ENCODE measurements around the gene DEGS2.
"Not testable (repeated sequence)": the region's sequence is repeated elsewhere in the genome, so short reads cannot be mapped to it uniquely, and the experiment has no call there.

DEGS2 gene

DNA sequence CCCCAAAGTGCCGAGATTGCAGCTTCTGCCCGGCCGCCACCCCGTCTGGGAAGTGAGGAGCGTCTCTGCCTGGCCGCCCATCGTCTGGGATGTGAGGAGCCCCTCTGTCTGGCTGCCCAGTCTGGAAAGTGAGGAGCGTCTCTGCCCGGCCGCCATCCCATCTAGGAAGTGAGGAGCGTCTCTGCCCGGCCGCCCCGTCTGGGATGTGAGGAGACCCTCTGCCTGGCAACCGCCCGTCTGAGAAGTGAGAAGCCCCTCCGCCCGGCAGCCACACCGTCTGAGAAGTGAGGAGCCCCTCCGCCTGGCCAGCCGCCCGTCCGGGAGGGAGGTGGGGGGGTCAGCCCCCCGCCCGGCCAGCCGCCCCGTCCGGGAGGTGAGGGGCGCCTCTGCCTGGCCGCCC lies 21.2 kb upstream of the DEGS2 start:
- DNase-seq (ENCODE audit: low read depth in 2 of 2, low spot score in 1 of 2), result not testable (repeated sequence)

DNA sequence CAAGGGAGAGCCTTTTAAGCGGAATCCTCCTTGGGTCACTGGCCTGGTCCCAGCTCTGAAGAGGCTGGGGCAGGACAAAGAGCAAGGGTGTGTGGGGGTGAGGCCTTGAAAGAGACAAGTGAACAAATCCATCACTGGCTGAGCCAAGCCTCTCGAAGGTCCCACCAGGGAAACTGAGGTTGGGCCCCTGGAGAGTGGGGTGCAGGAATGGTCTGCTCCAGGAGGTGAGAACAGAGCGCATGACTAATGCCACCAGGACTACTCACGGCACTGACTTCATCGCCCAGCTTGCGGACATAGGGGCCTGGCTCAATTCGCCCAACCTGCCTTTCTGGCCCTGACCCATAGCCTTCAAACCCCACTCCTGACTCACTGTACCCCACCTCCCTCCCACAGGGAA lies 19.2 kb upstream of the DEGS2 start:
- DNase-seq (ENCODE audit: low read depth in 2 of 2, low spot score in 1 of 2), result no peak

DNA sequence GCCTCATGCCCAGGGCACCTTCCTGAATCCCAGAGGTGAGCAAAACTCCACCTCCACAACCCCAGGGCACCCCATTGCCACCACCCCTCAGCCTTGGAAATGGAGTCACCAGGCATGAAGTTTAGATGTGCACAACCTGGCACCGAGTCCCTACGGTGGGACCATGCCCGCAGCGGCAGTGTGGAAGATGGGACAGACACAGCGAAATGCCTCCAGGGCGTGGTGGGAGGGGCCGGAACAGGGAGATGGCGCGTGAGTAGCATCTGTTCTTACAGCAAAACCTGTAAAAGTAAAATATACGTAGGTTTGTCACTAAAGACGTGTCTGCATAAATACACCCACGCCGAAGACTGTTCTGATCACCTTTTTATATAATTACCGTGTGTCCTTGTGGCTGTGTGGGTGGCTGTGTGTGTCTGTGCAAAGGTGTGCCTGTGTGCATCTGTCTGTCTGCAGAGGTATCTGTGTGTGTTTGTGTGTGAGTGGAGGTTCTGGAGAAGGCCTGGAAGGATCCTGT lies 17.4 kb upstream of the DEGS2 start:
- no peak for DNase-seq (ENCODE audit: low read depth in 2 of 2, low spot score in 1 of 2)

DNA sequence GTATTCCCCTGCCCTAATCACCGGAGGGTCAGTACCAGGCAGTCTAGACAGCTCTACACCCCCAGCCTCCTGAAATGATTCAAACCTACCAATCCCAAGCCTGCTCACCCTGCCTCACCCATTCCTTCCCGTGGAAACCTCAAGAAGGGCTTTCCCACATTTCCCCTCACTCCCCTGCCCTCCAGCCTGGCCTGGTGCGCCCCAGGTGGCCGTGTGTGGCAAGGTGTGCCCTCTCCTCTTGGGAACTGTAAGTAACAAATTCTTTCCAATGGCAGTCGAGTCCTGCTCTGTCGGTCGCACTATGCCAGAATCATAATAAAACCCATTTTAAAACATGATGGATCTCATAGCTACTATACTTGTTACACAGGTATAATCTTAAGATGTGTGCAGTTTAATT lies 13.9 kb upstream of the DEGS2 start:
- DNase-seq (ENCODE audit: low read depth in 2 of 2, low spot score in 1 of 2), result no peak

DNA sequence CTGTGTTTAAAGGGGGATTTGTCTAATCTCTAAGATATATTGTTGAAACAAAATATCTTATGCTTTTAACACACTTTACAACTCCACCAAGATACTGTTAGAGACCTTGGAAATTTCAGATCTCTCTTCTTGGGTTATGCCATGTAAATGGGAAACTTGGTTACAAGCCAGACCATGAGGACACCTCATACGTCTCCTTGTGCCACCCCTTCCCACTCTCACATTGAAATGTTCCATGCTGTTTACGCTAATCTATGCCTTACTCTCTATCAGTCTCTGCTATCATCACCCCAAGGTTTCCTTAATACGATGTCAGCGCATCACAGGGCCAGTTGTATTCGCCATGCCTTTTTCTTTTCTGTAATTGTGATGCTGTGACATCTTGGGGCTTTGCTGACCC lies 13.4 kb upstream of the DEGS2 start:
- no peak for DNase-seq (ENCODE audit: low read depth in 2 of 2, low spot score in 1 of 2)

DNA sequence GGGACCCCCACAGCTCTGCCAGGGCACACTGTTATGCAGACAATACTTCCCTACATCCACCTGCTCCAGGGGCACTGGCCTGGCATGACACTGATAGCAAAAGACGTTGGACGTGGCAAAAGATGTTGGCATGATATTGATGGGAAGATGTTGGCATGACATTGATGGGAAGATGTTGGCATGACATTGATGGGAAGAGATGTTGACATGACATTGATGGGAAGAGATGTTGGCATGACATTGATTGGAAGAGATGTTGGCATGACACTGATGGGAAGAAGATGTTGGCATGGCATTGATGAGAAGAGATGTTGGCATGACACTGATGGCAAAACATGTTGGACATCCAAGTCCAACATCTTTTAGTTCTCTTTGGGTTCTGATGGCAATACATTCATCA lies 11.4 kb upstream of the DEGS2 start:
- DNase-seq (ENCODE audit: low read depth in 2 of 2, low spot score in 1 of 2), result no peak

DNA sequence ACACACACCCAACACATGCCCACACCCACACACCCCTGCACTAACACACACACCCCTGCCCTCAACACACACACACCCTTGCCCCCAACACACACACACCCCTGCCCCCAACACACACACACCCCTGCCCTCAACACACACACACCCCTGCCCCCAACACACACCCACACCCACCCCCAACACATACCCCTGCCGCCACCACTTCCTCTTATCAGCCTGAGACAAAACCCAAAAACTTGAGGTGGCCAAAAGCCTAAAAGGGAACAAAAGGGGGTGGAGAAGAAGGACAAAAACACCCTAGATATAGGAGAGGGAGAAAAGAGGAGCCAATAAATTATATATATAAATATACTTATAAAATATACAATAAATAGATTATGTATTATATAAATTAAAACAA lies 9.1 kb upstream of the DEGS2 start:
- DNase-seq (ENCODE audit: low read depth in 2 of 2, low spot score in 1 of 2), result no peak

DNA sequence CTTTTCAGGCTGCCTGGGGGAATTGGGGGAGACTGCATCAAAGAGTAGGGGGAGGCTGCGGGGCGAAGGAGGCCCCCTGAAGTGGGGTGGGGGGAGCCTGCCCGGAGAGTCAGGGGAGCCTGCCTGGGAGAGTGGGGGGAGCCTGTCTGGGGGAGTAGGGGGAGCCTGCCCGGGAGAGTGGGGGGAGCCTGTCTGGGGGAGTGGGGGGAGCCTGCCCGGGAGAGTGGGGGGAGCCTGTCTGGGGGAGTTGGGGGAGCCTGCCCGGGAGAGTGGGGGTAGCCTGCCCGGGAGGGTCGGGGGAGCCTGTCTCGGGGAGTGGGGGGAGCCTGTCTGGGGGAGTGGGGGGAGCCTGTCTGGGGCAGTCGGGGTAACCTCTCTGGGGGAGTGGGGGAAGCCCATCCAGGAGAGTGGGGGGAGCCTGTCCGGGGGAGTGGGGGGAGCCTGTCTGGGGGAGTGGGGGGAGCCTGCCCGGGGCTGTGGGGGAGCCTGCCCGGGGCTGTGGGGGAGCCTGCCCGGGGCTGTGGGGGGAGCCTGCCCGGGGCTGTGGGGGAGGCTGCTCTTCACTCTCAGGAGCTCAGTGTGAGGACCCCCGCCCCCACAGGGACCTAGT lies 6.5 kb upstream of the DEGS2 start:
- no peak for DNase-seq (ENCODE audit: low read depth in 2 of 2, low spot score in 1 of 2)

DNA sequence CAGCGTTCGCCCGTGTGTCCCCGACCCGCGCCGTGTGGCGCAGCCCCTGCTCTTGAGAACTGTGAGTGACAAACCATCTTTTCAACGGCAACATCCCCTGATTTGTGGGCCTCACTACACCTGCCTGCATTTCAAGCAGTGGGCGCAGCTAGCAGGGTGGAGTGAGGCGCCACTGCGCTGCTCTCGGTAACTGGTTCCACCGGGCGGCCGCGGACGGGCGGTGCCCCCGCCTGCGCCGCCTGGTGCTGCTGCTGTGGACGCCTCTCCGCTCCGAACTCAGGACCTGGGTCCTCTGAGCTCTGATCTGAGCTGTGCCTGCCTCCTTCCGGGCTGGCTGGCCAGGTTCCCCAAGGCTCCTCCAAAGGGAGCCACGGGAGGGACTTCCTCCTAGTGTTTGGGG lies 5.9 kb upstream of the DEGS2 start:
- DNase-seq (ENCODE audit: low read depth in 2 of 2, low spot score in 1 of 2), result no peak

DNA sequence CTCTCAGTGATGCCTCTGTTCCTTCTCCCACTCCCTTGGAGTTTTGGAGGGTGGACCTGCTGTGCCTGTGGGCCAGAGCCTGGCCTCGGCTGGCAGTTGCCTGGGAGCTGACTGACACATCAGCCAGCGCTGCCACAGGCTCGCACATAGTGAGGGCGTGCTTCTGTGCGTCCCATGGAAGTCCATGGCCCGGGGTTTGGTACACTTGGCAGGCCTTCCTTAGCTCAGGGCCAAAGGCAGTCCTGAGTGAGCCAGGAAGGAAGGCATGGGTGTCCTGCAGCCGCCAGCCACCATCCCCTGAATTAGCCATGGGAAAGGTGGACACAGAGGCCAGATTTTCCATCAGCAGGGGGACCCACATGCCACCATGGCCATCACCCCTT lies 1.1 kb upstream of the DEGS2 start:
- no peak for DNase-seq (ENCODE audit: low read depth in 2 of 2, low spot score in 1 of 2)

DNA sequence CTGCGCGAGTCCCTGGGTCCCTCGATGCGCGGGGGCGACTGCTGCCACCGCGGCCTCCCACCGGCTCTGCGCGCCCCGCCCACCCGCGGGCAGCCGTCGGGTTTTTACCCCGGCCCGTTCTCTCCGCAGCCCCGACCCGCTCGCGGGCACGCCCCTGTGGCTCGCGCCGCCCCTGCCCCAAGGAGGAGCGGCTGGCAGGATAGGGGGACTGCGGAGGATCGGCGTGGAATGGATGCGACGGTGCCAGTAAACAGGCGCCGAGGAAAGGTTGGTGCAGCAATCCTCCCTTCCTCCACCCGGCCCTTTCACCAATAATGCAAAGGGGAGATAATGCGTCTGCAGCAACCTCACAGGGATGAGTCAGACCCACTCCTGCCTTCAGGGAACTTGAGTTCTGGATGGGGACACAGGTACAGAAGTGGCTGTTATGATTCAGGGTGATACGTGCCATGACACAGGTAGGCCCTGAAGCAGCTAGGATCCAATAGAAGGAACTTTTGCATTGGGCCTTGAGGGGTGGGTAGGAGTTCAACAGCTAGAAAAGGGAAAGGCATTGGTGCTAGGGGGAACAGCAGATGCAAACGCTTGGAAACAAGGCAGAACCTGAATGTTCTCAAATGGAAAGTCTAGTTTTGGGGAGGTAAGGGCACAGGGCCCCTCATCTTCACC lies 554 bp upstream of the DEGS2 start:
- DNase-seq (ENCODE audit: low read depth in 2 of 2, low spot score in 1 of 2), result no peak

DNA sequence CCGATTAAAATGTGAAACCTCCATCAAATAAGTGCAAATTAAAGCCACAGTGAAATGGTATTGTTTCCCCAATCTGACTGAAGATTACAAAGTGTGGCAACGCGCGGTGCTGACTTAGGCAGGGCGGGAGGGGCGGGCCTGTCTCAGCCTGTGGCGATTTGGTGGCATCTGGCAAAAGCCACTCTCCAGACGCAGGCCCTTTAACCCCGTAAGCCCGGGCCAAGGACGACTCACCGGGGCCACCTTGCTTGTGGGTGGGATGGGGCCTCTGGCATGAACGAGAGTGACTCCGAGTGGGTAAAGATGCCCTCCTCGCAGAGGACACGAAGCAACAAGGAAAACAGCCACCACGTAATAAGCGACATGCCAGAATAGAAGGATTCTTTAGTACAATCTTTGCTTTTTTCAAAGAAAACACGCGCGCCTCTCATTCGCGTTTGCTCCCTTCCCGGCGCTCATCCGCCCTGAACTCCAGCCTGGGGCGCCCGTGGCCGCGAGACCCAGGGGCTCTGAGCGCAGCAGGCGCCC lies 815 bp downstream of the DEGS2 start:
- DNase-seq (ENCODE audit: low read depth in 2 of 2, low spot score in 1 of 2), result no peak

DNA sequence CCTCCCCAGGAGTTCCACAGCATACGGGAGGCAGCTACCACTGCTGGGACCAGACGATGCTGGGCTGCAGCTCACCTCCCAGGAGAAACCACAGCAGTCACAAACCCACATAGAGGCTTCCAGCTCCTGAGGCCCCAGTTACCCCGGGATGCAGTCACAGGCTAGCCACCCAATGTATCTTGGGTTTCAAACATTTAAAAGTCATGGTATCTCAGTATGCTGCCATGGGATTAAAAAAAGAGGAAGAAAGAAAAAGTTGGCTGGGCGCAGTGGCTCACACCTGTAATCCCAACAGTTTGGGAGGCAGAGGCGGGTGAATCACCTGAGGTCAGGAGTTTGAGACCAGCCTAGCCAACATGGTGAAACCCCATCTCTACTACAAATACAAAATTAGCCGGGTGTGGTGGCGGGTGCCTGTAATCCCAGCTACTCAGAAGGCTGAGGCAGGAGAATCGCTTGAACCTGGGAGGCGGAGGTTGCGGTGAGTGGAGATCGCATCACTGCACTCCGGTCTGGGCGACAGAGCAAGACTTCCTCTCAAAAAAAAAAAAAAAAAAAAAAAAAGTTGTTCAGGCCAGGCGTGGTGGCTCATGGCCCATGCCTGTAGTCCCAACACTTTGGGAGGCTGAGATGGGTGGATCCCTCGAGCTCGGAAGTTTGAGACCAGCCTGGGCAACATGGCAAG lies 1.8 kb downstream of the DEGS2 start:
- not testable (repeated sequence) for DNase-seq (ENCODE audit: low read depth in 2 of 2, low spot score in 1 of 2)

DNA sequence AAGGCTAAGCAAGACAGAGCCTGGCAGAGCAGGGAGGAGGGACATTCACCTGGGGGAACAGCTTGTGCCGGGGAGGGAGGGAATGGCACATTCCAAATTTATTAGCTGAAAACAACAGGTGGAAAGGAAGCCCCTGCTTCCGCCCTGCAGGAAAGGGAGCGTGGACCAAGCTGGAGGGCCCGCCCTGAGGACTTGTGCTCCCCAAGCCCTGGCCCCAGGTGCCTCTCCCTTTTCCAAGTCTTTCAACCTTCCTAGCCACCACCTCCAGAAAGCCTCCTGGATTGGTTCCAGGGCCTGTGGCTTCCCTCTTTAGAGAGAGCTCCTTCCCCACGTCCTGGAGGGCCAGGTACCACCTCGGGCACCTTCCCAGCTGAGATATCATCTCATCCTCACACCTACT lies 2.7 kb downstream of the DEGS2 start:
- DNase-seq (ENCODE audit: low read depth in 2 of 2, low spot score in 1 of 2), result no peak

DNA sequence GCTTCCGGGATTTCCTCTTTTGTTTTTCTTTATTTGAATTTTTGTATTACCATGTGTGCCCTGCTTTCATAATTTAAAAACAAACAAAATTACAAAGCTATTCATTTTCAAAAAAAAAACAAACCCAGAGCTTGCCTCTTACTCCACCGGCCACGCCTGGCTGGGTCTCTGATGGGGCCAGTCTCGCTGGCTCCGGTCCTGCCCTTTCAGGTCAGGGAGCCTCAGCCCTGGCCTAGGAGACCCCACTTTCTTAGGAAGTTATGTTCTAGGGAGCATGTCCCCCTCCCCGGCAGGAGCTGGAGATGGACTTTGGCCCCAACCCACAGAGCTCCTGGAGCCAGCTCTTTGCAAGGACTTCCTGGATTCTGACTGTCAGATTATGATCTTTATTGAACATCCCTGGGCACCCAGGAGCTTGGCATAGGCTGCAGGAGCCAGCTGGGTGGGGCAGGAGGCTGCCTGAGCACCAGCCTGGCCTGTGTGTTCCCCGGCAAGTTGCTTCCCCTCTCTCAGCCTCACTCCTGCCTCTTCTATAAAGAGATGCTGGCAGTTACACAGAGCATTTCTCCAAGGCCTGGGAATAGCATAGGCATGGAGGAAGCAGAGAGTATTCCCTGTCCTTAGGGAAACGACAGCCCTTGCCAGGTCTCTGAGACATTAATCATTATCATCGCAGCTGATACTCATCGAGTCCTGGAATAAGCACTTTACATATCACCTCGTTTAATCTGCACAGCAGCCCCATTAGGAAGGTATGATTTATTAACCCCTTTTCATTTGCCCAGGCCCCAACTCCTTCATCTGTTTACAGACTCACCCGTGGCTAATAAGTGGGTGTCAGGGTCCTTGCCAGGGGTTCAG lies 3.5 kb downstream of the DEGS2 start:
- no peak for DNase-seq (ENCODE audit: low read depth in 2 of 2, low spot score in 1 of 2)

DNA sequence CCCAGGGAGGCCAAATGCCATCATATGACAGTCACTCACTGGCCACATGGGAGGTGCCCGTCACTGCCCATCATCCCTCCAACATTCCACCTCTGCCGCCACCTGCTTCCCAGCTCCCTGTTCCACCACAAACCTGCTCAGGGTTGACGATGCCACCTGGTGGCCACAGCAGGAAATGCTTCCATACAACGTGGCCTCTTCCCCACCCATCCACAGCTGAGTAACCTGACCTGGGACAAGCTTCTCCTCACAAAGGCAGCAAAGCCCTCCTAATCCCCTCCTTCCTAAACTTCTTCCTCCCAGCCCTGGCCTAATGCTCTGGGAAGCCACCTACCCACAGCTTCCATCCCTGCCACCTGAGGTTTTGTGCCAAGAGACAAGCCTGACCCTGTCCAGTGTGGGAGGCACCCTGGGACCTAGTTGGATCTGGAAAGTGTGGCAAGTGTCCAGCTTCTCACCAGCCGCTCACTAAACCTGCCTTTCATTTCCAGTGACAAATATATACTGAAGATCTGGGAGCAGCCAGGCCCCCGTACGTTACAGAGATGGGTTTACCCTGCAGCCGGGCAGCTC lies 4.3 kb downstream of the DEGS2 start:
- DNase-seq (ENCODE audit: low read depth in 2 of 2, low spot score in 1 of 2), result no peak

DNA sequence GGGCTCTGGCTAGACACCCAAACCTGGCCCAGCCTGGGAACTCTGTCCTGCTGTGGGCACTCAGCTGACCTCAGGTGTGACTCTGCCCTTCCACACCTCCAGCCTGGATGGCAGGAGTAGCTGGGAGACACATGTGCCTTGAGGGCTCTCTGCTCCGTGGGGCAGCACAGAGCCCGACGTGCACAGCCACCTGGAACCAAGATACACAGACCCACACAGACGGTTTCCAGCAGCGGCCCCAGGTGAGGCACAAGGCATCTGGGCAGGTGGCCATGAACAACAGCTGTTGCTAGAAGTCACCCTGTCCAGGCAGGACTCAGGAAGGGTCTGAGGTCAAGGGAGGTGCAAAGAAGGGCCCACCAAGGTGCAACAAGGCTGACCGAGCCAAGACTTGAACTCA lies 5.9 kb downstream of the DEGS2 start:
- no peak for DNase-seq (ENCODE audit: low read depth in 2 of 2, low spot score in 1 of 2)

DNA sequence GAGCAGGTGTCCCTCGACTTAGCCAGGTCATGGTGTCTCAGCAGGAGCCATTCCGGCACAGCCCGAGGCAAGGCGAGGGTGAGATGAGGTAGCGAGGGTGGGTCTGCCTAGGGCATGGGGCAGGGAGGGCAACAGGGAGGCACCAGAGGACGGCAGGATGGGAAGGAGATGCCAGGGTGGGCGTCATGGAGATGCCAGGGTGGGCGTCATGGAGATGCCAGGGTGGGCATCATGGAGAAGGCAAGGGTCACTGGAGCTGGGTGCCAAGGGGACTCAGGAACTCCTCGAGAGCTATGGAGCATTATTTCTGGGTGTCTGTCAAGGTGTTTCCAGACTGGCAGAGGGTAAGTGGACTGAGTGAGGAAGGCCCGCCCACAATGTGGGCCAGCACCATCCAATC lies 7.4 kb downstream of the DEGS2 start:
- no peak for DNase-seq (ENCODE audit: low read depth in 2 of 2, low spot score in 1 of 2)

DNA sequence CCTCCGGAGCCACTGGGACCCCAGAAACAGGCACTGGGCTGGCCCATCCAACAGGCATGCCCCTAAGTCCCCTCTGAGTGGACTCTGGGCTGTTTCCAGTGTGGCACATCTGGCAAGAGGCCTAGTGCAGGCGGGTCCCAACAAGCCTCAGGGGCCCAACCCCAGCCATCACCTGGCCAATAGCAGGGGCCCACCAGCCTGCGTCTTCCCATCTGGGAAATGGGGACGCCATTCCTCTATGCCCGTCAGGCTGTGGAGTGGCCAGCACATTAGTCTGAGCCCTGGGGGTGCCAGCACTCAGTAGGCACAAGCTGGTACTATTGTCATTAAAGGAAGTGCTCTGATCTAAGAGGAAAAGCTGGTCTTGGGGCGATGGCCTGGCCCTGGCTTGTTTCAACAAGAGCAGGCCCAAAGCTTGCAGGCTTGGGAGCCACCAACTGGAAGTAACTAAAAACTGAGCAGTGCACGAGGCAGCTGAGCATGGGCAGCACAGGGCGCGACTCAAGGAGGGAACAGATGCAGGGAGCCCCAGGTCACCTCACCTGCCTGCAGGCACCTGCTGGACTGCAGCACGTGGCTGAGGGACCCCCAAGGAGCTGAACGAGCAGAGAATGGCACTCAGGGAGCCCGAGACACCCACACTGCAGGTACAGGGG lies 8.4 kb downstream of the DEGS2 start:
- DNase-seq (ENCODE audit: low read depth in 2 of 2, low spot score in 1 of 2), result no peak

DNA sequence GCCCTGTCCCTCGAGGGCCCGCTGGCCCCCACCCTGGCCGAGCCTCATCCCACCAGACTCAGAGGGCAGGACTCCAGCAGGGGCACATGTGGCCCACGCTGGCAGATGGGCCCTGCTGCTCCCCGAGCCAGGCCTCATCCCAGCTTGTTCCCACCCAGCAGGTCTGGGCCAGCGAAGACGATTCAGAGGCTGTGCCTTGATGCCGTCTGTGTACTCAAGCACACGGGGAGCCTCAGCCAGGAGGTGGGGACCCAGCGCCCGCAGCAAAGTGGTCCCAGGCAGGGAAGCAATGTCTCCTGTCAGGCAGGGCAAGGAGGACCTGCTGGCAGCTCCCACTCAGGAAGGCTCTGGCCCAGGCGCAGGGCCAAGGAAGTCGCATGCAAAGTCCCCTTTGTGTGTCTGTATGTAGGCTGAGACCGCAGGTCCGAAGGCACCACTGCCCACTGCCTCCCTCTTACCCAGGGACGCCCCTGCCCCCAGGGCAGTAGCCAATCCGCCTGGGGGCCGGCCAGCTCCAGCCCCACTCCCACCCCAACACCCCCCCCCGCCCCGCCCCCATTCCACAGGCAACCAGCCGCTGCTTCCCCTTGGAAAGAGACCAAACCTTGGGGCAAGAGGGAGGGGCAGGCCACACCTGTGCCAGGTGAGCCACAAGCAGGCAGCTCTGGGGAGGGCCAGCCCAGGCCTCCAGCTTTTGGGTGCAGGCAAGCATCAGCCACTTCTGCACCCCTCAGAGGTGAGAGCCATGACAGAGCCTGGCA lies 9.4 kb downstream of the DEGS2 start:
- no peak for DNase-seq (ENCODE audit: low read depth in 2 of 2, low spot score in 1 of 2)

All from stimulated activated CD8-positive, alpha-beta memory T cell treated with anti-CD3 and anti-CD28 coated beads, Interleukin-4, amount 100 ng/mL, for 1 hour (primary cell).